HG03432 (cell line): ENCODE results near the gene TMA7B.

ENCODE experiments used
- ATAC-seq: cut with Tn5 transposase; IDR thresholded peaks from one replicate; pipeline ENCODE4 v1.9.1; 2021; ENCODE audit warnings: mild to moderate bottlenecking, moderate library complexity; ENCODE audit not compliant: unreplicated experiment

The TMA7B gene

GRCh38 chr22:39932918-39933649 lies 27.1 kb upstream of the TMA7B start:
- no peak for ATAC-seq

DNA sequence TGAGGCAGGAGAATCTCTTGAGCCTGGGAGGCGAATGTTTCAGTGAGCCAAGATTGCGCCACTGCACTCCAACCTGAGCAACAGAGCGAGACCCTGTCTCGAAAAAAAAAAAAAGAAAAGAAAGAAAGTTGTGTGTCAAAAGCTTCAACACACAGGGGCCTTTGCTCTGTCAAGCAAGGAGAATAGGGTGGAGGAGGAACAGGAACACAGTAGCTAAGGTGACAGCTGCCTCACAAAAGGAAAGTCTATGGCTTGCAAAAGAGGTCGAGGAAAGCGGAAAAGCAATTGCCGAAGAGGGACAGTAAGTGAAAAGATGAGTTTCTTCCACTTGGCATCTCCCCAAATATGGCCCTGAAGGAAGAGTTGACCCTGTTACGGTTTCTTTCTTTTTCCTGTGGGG lies 26.5 kb upstream of the TMA7B start:
- ATAC-seq, result no peak

DNA sequence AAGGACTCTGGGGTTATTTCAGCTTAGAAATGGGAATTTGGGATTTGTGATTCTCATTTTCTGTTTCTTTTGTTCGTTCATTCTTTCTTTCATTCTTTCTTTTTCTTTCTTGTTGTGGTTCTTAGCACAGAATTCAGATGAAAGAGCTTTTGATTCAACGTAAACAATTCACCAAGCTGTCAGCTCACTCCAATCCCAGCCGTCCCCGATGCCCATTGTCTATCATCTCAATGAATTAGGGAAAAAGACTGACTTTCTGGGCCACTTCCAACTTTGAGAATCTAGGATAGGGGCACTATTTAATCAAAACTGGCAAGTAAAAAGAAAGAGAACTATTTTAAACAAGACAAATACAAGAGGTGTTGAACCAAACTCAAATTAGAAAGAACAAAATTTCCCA lies 25.1 kb upstream of the TMA7B start:
- no peak for ATAC-seq

- ATAC-seq, result no peak
Observed at GRCh38 chr22:39935612-39936011, 24.6 kb upstream of the TMA7B start.

GRCh38 chr22:39936523-39937145 lies 23.6 kb upstream of the TMA7B start:
- no peak for ATAC-seq

DNA sequence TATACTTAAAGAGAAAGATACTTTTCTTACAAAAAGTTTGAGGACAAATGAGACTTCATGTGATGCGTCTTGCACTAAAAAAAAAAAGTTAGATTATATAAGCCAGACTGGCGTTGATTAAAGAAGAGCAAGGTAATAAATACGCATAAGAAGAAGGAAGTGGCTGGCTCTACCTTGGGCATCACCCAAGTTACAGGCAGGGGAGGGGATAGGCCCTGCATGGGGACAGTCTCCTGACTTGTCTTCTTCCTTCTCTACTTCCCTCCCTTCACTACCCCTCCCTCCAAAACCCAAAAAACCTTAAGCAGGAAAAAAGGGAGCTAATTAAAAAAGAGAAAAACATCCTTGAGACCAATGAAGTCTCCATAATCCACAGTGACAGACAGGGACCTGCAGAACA lies 22.3 kb upstream of the TMA7B start:
- ATAC-seq, result no peak

GRCh38 chr22:39938509-39939111 lies 21.6 kb upstream of the TMA7B start:
- ATAC-seq, result no peak

GRCh38 chr22:39939830-39940229 lies 20.4 kb upstream of the TMA7B start:
- no peak for ATAC-seq

DNA sequence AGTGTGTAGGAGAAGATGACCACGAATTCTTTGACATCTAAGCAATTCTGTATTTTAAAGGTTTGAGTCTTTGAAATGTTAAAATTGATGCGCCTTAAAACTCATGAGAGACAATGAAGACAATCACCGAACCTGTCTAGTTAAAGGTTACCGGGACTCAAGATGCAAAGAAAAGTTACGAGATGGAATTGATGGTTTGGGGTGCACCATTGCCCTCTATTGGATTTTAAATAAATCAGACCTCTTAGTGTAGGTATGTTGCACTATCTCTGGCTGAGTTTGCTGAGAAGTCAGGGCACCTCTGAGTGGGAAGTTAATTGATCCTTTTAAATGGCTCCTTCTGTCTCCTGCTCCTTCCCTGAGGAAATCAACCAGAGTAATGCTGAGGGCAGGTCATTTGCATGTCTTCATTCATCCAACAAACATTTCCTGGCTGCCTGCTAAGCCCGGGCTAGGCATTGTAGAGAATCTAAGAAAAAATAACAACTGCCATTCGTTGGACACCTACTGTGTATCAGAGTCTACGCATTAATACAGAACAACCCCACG lies 19.4 kb upstream of the TMA7B start:
- ATAC-seq, result no peak

DNA sequence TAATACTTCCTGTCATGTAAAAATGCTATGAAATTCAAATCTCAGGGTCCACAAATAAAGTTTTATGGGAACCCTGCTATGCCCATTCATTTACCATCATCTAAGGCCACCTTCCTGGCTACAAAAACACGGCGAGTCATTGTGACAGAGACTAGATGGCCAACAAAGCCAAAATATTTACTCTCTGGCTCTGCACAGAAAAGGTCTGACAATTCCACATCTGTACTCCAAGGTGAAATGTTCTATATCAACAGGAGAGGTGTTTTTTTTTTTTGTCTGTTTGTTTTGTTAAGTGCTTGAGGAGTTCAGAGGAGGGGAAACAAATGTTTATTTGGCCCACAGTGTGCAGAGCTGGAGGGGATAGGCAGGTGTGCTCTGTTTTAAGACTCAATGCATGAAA lies 18.6 kb upstream of the TMA7B start:
- ATAC-seq, result no peak

DNA sequence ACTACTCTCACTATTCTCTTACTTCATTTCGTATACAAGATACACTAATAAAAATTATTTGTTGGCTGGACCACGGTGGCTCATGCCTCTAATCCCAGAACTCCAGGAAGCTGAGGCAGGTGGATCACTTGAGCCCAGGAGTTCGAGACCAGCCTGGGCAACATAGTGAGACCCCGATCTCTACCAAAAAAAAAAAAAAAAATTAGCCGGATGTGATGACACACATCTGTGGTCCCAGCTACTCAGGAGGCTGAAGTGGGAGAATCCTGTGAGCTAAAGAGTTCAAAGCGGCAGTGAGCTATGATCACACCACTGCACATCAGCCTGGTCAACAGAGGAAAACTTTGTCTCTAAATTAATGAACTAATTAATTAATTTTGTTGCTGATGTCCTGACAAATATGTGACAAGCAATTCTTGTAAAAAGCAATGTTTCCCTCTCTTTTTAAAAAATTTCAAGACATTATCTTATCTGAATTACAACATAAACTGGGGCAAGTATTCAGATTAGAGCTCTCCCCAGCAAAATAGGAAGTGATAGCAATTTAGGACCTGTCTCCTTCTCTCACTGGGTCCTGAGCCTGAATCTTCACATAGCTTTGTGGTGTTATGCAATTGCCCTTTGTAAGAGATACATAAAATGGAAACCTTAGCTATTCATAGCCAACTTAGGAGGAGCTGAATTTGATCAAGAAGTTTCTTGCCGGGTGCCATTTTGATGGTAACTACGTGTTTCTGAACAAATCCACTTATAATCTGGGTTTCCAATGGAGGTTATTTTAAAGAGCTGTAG lies 17.6 kb upstream of the TMA7B start:
- ATAC-seq, result no peak

DNA sequence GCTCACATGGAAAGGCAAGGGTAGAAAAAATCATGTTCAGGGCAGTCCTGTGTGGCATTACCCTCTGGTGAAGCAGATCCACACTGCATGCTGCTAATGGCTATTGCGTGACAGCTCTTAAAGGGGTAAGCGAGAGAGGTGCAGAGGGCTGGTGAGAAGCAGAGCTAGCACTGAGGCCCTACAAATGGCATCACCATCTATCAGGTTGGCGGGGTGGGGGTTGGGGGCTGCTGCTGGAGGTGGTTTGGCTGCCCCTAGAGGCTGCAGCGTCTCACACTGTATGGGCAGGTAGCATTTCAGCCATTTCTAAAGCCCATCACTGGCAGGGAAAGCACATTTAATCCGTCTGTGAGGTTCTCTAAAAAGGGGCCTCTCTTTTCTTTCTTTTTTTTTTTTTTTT lies 16.9 kb upstream of the TMA7B start:
- no peak for ATAC-seq

GRCh38 chr22:39943953-39944872 lies 16.0 kb upstream of the TMA7B start:
- no peak for ATAC-seq

DNA sequence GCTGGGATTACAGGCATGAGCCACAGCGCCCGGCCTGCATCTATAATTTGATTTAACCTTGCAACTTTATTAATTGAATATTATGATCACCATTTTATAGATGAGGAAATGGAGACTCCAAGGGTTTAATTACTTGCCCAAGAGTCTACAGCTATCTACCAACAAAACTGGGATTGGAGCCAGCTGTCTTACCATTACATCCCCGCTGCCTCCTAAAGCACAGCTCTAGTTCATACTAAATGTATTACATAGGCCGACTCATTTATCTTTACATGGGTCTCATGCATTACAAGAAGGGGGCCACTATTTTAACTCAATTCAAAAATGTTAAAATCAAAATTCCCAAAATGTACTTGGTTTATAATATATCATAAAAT lies 14.1 kb upstream of the TMA7B start:
- ATAC-seq, result no peak

GRCh38 chr22:39946503-39947219 lies 13.5 kb upstream of the TMA7B start:
- no peak for ATAC-seq

- ATAC-seq, result no peak
Observed at GRCh38 chr22:39947220-39948216, 12.7 kb upstream of the TMA7B start.

DNA sequence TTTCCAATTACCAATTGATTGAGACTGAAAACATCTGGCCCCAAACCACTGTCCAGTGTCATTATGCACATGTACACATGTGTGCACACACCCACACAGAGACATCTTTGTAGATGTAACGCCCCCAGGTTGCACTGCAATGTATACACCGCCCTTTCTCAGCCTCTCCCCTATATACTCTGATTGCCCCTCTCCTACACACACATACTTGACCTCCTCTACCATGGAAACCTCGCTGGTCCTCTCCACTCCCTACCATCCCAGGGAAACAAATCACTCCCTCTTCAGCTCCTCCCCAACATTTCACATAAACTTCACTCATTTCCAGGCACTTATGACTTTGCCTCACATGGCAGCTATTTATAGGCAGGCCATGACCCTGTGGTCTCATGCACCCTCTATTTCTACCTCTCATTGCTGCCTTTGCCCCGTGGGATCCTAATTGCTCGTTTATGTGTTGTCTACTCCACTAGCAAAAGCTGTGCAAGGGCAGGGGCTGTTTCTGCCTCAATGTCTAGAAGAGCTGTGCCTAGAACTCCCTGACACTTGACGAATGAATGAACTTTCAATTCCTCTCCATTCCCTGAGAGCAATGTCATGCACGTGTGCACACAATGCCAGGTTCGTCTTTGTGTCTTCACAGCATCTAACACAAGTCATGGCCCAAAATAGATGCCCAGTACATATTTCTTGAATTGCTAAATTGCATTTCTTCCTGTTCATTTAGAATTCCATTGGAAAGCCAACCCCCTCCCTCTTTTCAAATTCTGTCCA lies 10.0 kb upstream of the TMA7B start:
- ATAC-seq, result no peak
